KBM-7 (cell line): ENCODE measurements around the gene ADGRG1.

Source experiments
- DNase-seq: peaks from one replicate; pipeline ENCODE4 v3.0.0-alpha.2; 2015
- in situ Hi-C: fragments of 300-500 bp; cut with MboI; formaldehyde crosslinking; loops from 2 replicates; pipeline ENCODE4 v1.14.3; 2020; ENCODE audit warnings: low sequenced_read_pairs, low pct_unique_long_range_greater_than_20kb, mixed read lengths

Gene ADGRG1

GRCh38 chr16:57618296-57619132 lies 9.9 kb upstream of the ADGRG1 start:
- no peak for DNase-seq
- in situ Hi-C loops = no loop called here

DNA sequence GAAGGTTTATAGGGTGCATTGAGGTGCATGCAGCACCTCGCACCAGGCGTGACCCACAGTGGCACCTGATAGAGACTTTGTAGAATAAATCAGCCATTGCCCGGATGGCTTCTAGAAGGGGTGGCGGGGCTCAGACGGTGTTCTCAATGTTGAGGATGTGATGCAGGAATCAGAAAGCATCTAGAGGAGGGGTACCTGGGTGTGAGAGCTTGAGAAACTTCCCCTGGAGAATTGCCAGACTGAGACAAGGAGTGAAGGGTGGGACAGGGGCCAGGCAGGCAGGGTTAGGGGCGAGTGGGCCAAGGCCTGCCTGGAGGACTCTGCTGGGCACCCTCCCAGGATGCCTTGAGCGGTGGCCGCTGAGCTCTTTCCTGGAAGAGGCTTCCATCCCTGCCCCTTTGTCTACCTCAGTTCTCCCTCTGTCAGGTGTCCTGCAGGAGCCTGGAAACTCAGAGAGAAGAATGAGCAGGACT lies 9.3 kb upstream of the ADGRG1 start:
- in situ Hi-C loops = no loop called here
- no peak for DNase-seq

DNA sequence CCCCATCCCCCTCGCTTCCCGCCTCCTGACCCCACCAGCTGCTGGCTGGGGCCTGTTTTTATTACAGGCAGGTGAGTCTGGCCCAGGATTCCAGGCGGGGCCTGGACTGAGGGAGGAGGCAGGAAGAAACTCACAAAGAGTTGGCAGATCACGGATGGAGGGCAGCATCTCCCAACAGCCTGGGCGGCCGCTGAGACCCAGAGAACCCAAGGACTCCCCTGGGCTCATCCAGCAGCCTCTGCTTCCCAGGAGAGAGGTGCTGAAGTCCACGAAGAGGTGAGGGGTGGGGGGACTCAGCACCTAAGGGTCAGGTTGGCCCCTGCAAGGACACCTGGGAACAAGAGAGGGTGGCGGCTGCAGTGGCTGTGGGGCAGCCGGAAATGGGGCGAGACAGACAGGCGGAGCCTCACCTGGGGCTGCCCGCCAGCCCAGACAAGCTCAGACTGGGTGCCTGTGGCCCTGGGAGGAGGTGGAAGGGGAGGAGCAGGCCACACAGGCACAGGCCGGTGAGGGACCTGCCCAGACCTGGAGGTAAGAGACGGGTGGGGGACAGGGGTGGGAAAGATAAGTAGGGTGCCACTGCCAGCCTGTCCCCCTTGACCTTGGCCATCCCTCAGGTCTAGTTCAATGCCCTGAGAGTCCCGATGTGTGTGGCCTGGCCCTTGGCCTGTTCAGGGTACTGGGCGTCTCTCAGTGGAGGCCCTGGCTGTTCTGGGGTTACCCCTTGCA lies 8.7 kb upstream of the ADGRG1 start:
- DNase-seq = no peak
- in situ Hi-C loops = no loop called here

GRCh38 chr16:57620335-57621231 lies 7.8 kb upstream of the ADGRG1 start:
- in situ Hi-C loops = no loop called here
- no peak for DNase-seq

- no peak for DNase-seq
- in situ Hi-C loops = no loop called here
These were observed 6.7 kb upstream of the ADGRG1 start for GRCh38 chr16:57621521-57622271.

DNA sequence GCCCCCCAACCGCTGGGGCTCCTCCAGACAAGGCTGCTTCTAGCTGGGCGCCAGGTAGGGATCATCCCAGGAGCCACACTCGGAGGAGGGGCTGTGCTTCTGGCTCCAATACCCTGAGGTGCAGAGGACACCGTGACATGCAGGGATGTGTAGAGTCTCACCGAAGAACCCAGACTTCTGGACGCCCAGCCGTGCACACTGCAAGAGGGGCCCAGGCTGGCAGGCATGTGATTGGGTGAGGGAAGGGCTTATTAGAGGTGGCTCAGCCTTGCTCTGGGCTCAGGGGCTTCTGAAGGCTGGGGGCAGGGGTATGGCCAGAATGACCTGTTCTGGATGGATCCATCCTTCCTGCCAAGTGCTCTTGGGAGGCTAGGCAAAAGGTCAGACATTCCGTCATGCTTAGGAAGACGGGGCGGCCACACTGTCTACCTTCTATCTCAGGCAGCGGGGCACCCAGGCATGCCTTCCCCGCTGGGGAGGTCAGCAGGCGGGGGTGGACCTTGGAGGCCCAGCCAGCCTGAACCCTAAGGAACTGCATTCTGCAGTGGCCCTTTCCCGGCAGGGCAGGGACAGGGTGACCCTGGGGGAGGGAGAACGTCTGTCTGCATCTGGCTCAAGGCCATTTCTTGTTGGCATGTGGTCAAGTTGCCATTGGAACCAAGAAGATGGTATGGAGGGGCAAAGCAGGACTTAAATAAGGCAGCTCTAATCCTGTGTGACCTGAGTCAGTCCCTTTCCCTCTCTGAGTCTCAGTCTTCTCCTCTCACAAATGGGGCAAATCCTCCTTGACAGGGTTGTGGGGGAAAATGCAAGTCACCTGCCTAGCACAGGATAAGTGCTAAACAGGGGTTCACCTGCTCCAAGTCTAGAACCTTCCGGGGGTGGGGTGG lies 5.8 kb upstream of the ADGRG1 start:
- in situ Hi-C loops = no loop called here
- DNase-seq = no peak

GRCh38 chr16:57623251-57624043 lies 5.0 kb upstream of the ADGRG1 start:
- in situ Hi-C loops = no loop called here
- DNase-seq = no peak

DNA sequence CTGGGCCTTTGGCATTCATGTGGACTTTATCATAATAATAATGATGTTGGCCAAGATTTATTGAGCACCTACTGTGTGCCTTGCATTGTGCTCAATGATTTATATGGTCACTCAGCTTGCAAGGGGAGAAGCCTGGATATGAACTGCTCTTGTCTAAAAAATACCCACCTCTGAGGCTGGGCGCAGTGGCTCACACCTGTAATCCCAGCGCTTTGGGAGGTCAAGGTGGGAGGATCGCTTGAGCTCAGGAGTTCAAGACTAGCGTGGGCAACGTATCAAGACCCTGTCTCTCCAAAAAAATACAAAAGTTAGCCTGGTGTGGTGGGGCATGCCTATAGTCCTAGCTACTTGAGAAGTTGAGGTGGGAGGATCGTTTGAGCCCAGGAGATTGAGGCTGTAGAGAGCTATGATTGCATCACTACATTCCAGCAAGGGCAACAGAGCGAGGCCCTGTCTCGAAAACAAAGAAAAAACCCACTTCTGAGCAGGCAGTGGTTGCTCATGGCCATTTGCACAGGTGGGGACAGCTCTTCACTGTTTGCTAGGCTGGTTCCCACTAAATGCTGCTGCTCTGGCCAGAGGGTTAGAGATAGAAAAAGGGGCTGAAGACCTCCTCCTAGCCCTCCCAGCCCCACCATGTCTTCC lies 4.3 kb upstream of the ADGRG1 start:
- DNase-seq = no peak
- in situ Hi-C loops = no loop called here

DNA sequence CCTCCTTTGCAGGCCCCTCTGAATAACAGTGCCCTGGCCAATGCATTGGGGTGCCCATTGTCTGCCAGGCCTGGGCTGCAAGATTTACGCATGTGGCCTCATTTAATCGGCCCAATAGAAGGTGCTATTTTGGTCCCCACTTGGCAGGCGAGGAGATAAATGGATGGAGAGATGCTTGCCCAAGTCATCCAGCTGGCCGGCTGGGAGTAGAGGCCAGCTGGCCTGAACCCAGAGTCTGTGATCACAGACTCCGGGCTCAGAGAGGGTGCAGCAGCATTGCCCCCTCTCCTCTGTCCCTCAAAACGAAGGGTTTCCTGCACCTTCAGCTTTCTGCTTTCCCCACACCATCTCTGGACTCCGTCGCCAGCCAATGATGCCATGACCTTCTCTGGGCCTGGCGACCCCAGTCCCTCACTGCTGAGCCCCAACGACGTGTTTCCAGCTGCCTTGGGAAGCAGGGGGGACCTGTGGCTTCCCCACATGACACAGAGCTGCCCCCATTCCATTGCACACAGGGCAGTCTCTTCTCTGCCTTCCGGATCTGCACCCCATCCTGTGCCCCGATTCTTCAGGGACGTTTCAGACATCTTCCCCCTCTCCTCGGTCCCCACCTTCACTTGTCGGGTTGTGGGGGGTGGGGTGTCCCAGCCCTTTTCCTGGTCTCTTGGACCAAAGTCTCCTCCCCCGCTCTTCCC lies 3.5 kb upstream of the ADGRG1 start:
- DNase-seq = no peak
- in situ Hi-C loops = no loop called here

- in situ Hi-C loops = no loop called here
- no peak for DNase-seq
These were observed 1.8 kb upstream of the ADGRG1 start for GRCh38 chr16:57626420-57627170.

- no peak for DNase-seq
- in situ Hi-C loops = no loop called here
These were observed 1.1 kb upstream of the ADGRG1 start for GRCh38 chr16:57627184-57627871.

DNA sequence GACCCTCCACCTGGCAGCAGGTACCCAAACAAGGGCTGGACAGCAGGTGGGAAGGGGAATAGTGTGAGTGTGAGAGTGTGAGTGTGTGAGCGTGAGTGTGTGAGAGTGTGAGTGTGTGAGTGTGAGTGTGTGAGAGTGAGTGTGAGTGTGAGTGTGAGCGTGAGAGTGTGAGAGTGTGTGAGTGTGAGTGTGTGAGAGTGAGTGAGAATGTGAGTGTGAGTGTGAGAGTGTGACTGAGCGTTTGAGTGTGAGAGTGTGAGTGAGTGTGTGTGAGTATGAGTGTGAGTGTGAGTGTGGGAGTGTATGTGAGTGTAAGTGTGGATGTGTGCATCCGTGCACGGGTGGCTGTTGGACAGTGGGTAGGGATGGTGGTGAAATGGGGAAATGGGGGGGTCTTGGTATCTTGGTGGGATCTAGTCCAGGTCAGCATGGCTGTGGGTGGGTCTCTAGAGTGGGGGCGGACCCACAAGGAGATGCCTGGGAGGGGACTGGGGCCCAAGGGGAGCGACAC lies 408 bp downstream of the ADGRG1 start:
- in situ Hi-C loops = no loop called here

GRCh38 chr16:57629516-57630406 lies 1.3 kb downstream of the ADGRG1 start:
- DNase-seq = no peak
- in situ Hi-C loops = no loop called here

More for the DNA sequence above, 408 bp downstream of the ADGRG1 start:
- DNase-seq = no peak

DNA sequence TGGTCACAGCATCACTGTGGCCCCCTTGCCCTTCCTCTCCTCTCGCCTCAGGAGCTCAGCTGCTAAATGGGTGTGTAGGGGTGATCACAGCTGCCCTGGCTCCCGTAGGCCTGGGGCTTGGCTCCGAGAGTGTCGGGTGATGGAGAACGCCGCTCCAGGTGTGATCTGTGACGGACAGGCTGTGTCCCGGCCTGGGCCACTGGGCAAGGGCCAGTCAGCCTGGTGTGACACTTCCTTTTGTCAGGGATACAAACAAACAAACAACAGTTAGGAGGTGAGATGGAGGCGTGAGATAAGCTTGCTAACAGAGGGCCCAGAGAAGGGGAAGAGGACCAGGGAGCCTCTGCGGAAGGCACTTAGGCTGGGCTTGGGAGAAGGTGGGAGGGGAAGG lies 2.0 kb downstream of the ADGRG1 start:
- DNase-seq = no peak
- in situ Hi-C loops = no loop called here
